RWPE1 (cell line): ENCODE results near the gene MBTPS1.

Experiments
- CTCF ChIA-PET: fragments of 350-600 bp; sonication (Branson Sonifier 250); formaldehyde crosslinking; extraction: SDS; loops from one replicate; lab custom pipeline; 2021; lab: Yijun Ruan, JAX
- POLR2A ChIA-PET: fragments of 400-600 bp; formaldehyde crosslinking; extraction: SDS; loops from one replicate; lab custom pipeline; 2020; ENCODE audit warnings: antibody characterized with exemption; ENCODE audit not compliant: low non-redundant PET; lab: Yijun Ruan, JAX
- DNase-seq: peaks from one replicate; pipeline ENCODE4 v3.0.0; 2012; ENCODE audit warnings: low spot score
- H3K27ac ChIP-seq: fragments of 450-650 bp; 2 replicates; pipeline ENCODE4 v1.5.1; 2017
- CTCF ChIP-seq: fragments of 450-650 bp; conservative IDR thresholded peaks from 2 replicates; pipeline ENCODE4 v1.5.1; 2017; ENCODE audit warnings: low read depth, mild to moderate bottlenecking

MBTPS1 gene

GRCh38 chr16:84034516-84034915 lies 82.2 kb downstream of the MBTPS1 start:
- ChIA-PET CTCF (interaction anchor here (0.6 kb wide), 1 partner anchor 31 kb away, joined by 3 read pairs; no protein-coding TSS in a partner anchor), POLR2A (no interaction called here)
- no peak for DNase-seq
- no peak overlapping the region for H3K27ac ChIP-seq
- TF ChIP-seq CTCF, result no peak

- POLR2A ChIA-PET, result no interaction called here
- TF ChIP-seq CTCF, result no peak
- DNase-seq, result no peak
- CTCF ChIA-PET, result no interaction called here
- no peak overlapping the region for H3K27ac ChIP-seq
Observed at GRCh38 chr16:84033251-84034195, 83.2 kb downstream of the MBTPS1 start.

- DNase-seq, result no peak
- ChIA-PET POLR2A (no interaction called here), CTCF (no interaction called here)
- no peak for TF ChIP-seq CTCF
- H3K27ac ChIP-seq, result no peak overlapping the region
Observed at GRCh38 chr16:84032458-84033178, 84.1 kb downstream of the MBTPS1 start.

GRCh38 chr16:84031556-84031955 lies 85.2 kb downstream of the MBTPS1 start:
- H3K27ac ChIP-seq, result no peak overlapping the region
- TF ChIP-seq CTCF, result no peak
- POLR2A ChIA-PET, result no interaction called here
- DNase-seq, result no peak
- CTCF ChIA-PET, result no interaction called here

GRCh38 chr16:84029297-84030047 lies 87.3 kb downstream of the MBTPS1 start:
- H3K27ac ChIP-seq, result no peak overlapping the region
- ChIA-PET CTCF (no interaction called here), POLR2A (no interaction called here)
- no peak for DNase-seq
- no peak for TF ChIP-seq CTCF

- no peak for DNase-seq
- ChIA-PET POLR2A (no interaction called here), CTCF (interaction anchor here (0.6 kb wide), 1 partner anchor 17 kb away, joined by 5 read pairs; no protein-coding TSS in a partner anchor)
- H3K27ac ChIP-seq, result no peak overlapping the region
- TF ChIP-seq CTCF, result no peak
Observed at GRCh38 chr16:84027625-84028024, 89.1 kb downstream of the MBTPS1 start.
